GM18505 (cell line): ENCODE results near the gene ROMO1.
"Not testable (repeated sequence)": the region's sequence is repeated elsewhere in the genome, so short reads cannot be mapped to it uniquely, and the experiment has no call there.

ENCODE experiments used
- ATAC-seq: cut with Tn5 transposase; IDR thresholded peaks from one replicate; pipeline ENCODE4 v1.9.1; 2021; ENCODE audit not compliant: unreplicated experiment
- POLR2A ChIP-seq: IDR thresholded peaks from 4 replicates; pipeline ENCODE4 v1.6.1; 2011; ENCODE audit warnings: borderline replicate concordance; ENCODE audit not compliant: insufficient read depth, insufficient read length; ENCODE audit errors: extremely low read depth

The ROMO1 gene

GRCh38 chr20:35735826-35736470 is 36.7 kb downstream of the ROMO1 start:
- ATAC-seq: no peak
- peak; percentile 14 for TF ChIP-seq POLR2A

GRCh38 chr20:35737865-35738333 is 38.7 kb downstream of the ROMO1 start:
- no peak for TF ChIP-seq POLR2A
- no peak for ATAC-seq

- ATAC-seq: no peak
- no peak for TF ChIP-seq POLR2A
Measured at GRCh38 chr20:35738410-35739179, 39.4 kb downstream of the ROMO1 start.

- ATAC-seq: no peak
- TF ChIP-seq POLR2A: no peak
Measured at GRCh38 chr20:35739294-35740163, 40.3 kb downstream of the ROMO1 start.

GRCh38 chr20:35741892-35742740 is 42.9 kb downstream of the ROMO1 start, which contains the start of gene RBM39:
RBM39 (minus strand) TSS chr20:35742260; CDS start chr20:35740874, 1,386 bp downstream.
- TF ChIP-seq POLR2A: peak; percentile 90
- ATAC-seq: peak; percentile 89

- ATAC-seq: no peak
- peak; percentile 76 for TF ChIP-seq POLR2A
Measured at GRCh38 chr20:35742741-35743523, 43.7 kb downstream of the ROMO1 start.

- peak; percentile 22 for TF ChIP-seq POLR2A
- ATAC-seq: no peak
Measured at GRCh38 chr20:35743693-35744491, 44.7 kb downstream of the ROMO1 start.

- not testable (repeated sequence) for ATAC-seq
Measured at GRCh38 chr20:35744492-35744841, 45.3 kb downstream of the ROMO1 start.
